HG02642 (cell line): ENCODE results near the gene OR7D2.
"Not testable (repeated sequence)": the region's sequence is repeated elsewhere in the genome, so short reads cannot be mapped to it uniquely, and the experiment has no call there.

ENCODE experiments used
- ATAC-seq: cut with Tn5 transposase; IDR thresholded peaks from one replicate; pipeline ENCODE4 v1.9.1; 2021; ENCODE audit warnings: mild to moderate bottlenecking; ENCODE audit not compliant: unreplicated experiment, poor library complexity

The OR7D2 gene

GRCh38 chr19:9198044-9198443 lies 19.3 kb downstream of the OR7D2 start:
- not testable (repeated sequence) for ATAC-seq

GRCh38 chr19:9205501-9206113 lies 26.8 kb downstream of the OR7D2 start:
- no peak for ATAC-seq

DNA sequence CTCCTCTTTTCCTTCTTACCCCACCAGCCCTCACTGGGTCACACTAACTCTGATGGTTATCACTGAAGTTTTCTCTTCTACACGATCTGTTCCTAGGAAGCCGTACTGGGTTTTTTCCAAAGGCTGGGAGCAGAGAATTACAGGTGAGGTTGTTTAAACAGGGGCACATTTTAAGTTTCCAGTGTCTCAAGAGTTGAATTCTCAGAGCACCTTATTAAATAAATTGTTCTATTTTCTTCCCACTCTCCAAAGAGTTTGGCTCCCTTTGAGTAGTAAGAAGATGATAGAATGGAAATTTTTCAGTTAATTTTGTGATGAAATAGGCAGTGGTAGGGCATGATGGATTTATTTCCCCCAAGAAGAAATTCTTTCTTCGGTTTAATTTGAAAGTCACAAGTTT lies 40.7 kb downstream of the OR7D2 start, which contains the start of gene OR7D4:
TSS of gene OR7D4 (minus strand) at position 101 of the 400 bp plus-strand sequence. CDS start 4,752 bp downstream, outside the sequence.
- ATAC-seq = no peak
